GM23338 (cell line): ENCODE data around the gene GBX1. TPM values are rescaled to one million over a fixed set of nuclear protein-coding genes. Genes with fewer than 3 reads are reported as not detected.

Experiments used
- ATAC-seq: fragments of 200-7000 bp; cut with Tn5 transposase; 3 replicates; pipeline ENCODE4 v1.9.1; 2020
- DNase-seq: peaks from one replicate; pipeline ENCODE4 v3.0.0-alpha.2; 2015; ENCODE audit warnings: low spot score
- H2AFZ ChIP-seq: fragments of 200-600 bp; sonication (generic); 2 replicates; pipeline ENCODE4 v1.8.0; 2016; ENCODE audit warnings: antibody characterized with exemption, mild to moderate bottlenecking, moderate library complexity
- H3F3A ChIP-seq: fragments of 200-600 bp; sonication (generic); replicated peaks from 2 replicates; pipeline ENCODE4 v1.8.0; 2017; ENCODE audit warnings: antibody characterized with exemption, mixed run types, low read depth
- H3K27ac ChIP-seq: fragments of 200-600 bp; sonication (generic); 2 replicates; pipeline ENCODE4 v1.6.1; 2016; ENCODE audit warnings: low read depth
- H3K27me3 ChIP-seq: fragments of 200-600 bp; sonication (generic); 2 replicates; pipeline ENCODE4 v1.8.0; 2016; ENCODE audit warnings: mild to moderate bottlenecking, mixed run types, moderate library complexity; ENCODE audit not compliant: insufficient read depth
- H3K36me3 ChIP-seq: fragments of 200-600 bp; sonication (generic); 2 replicates; pipeline ENCODE4 v1.8.0; 2016; ENCODE audit warnings: mild to moderate bottlenecking; ENCODE audit not compliant: insufficient read depth
- H3K4me1 ChIP-seq: fragments of 200-600 bp; sonication (generic); 2 replicates; pipeline ENCODE4 v1.8.0; 2016; ENCODE audit warnings: mild to moderate bottlenecking, moderate library complexity; ENCODE audit not compliant: insufficient read depth
- H3K4me2 ChIP-seq: fragments of 200-600 bp; sonication (generic); 2 replicates; pipeline ENCODE4 v1.7.1; 2017; ENCODE audit warnings: mixed run types
- H3K4me3 ChIP-seq: fragments of 200-600 bp; sonication (generic); 2 replicates; pipeline ENCODE4 v1.6.1; 2016; ENCODE audit warnings: mixed run types
- H3K79me2 ChIP-seq: fragments of 200-600 bp; sonication (generic); replicated peaks from 2 replicates; pipeline ENCODE4 v1.8.0; 2017; ENCODE audit warnings: mild to moderate bottlenecking; ENCODE audit not compliant: insufficient read depth
- H3K9me2 ChIP-seq: fragments of 200-600 bp; sonication (generic); 2 replicates; pipeline ENCODE4 v1.8.0; 2017; ENCODE audit not compliant: insufficient read depth
- H4K20me1 ChIP-seq: fragments of 200-600 bp; sonication (generic); replicated peaks from 2 replicates; pipeline ENCODE4 v1.8.0; 2017; ENCODE audit warnings: mild to moderate bottlenecking; ENCODE audit not compliant: insufficient read depth
- H3K27ac Mint-ChIP-seq: 2 replicates; pipeline ENCODE4 v1.8.0; 2020; ENCODE audit warnings: inconsistent platforms, mild to moderate bottlenecking, moderate library complexity, mixed read lengths
- H3K27me3 Mint-ChIP-seq: 3 replicates; pipeline ENCODE4 v1.8.0; 2022; ENCODE audit warnings: low read depth, mild to moderate bottlenecking, moderate library complexity, mixed read lengths, inconsistent platforms; ENCODE audit not compliant: insufficient read depth, poor library complexity
- H3K36me3 Mint-ChIP-seq: 3 replicates; pipeline ENCODE4 v1.8.0; 2021; ENCODE audit warnings: low read depth, mild to moderate bottlenecking, inconsistent platforms, moderate library complexity, mixed read lengths
- H3K4me1 Mint-ChIP-seq: 3 replicates; pipeline ENCODE4 v1.8.0; 2020; ENCODE audit warnings: mild to moderate bottlenecking, inconsistent platforms, mixed read lengths
- H3K4me3 Mint-ChIP-seq: 3 replicates; pipeline ENCODE4 v1.8.0; 2021; ENCODE audit warnings: moderate library complexity, mild to moderate bottlenecking, inconsistent platforms, mixed read lengths
- H3K9me3 Mint-ChIP-seq: 3 replicates; pipeline ENCODE4 v1.8.0; 2020; ENCODE audit warnings: moderate library complexity, mild to moderate bottlenecking, inconsistent platforms, mixed read lengths
- EZH2 ChIP-seq: fragments of 200-600 bp; sonication (generic); IDR thresholded peaks from one replicate; pipeline ENCODE4 v1.8.0; 2017; ENCODE audit warnings: antibody characterized with exemption, mild to moderate bottlenecking, low read depth; ENCODE audit not compliant: unreplicated experiment
- EZH2phosphoT487 ChIP-seq: fragments of 200-600 bp; sonication (generic); IDR thresholded peaks from one replicate; pipeline ENCODE4 v1.8.1; 2018; ENCODE audit warnings: antibody characterized with exemption; ENCODE audit not compliant: unreplicated experiment
- polyA plus RNA-seq: library from polyadenylated mRNA; unstranded; fragments of >200 nt; fragmentation: Nextera tagmentation; extraction: Ambion mirVana; gene quantifications from 2 replicates; pipeline ENCODE4 v1.2.1, GENCODE V29; 2016
- total RNA-seq: library from RNA; depleted of rRNA; stranded (reverse); fragments of >200 nt; shearing (Covaris generic); gene quantifications from 2 replicates; pipeline ENCODE4 v1.2.3, GENCODE V29; 2014
- TF ChIP-seq, protein P1 (sequence below): IDR thresholded peaks from one replicate; pipeline ENCODE4 v1.6.1; 2018; ENCODE audit warnings: antibody characterized with exemption; ENCODE audit not compliant: unreplicated experiment
- TF ChIP-seq, protein P2 (sequence below), 2 experiments: fragments of 200-600 bp in 1 of 2; sonication (generic) in 1 of 2; conservative IDR thresholded peaks; 2 replicates each; pipeline versions ENCODE4 v1.5.1 to v1.6.1; 2016 to 2017; ENCODE audit warnings: antibody characterized with exemption in 2 of 2, low read depth in 2 of 2, mild to moderate bottlenecking in 2 of 2, moderate library complexity in 1 of 2

The GBX1 gene
- total and polyA plus RNA-seq, 2 experiments from 2014 or later = 0.24 TPM; not detected in 1

- TF ChIP-seq, protein P1, sequence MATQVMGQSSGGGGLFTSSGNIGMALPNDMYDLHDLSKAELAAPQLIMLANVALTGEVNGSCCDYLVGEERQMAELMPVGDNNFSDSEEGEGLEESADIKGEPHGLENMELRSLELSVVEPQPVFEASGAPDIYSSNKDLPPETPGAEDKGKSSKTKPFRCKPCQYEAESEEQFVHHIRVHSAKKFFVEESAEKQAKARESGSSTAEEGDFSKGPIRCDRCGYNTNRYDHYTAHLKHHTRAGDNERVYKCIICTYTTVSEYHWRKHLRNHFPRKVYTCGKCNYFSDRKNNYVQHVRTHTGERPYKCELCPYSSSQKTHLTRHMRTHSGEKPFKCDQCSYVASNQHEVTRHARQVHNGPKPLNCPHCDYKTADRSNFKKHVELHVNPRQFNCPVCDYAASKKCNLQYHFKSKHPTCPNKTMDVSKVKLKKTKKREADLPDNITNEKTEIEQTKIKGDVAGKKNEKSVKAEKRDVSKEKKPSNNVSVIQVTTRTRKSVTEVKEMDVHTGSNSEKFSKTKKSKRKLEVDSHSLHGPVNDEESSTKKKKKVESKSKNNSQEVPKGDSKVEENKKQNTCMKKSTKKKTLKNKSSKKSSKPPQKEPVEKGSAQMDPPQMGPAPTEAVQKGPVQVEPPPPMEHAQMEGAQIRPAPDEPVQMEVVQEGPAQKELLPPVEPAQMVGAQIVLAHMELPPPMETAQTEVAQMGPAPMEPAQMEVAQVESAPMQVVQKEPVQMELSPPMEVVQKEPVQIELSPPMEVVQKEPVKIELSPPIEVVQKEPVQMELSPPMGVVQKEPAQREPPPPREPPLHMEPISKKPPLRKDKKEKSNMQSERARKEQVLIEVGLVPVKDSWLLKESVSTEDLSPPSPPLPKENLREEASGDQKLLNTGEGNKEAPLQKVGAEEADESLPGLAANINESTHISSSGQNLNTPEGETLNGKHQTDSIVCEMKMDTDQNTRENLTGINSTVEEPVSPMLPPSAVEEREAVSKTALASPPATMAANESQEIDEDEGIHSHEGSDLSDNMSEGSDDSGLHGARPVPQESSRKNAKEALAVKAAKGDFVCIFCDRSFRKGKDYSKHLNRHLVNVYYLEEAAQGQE = no peak
- TF ChIP-seq, protein P2, sequence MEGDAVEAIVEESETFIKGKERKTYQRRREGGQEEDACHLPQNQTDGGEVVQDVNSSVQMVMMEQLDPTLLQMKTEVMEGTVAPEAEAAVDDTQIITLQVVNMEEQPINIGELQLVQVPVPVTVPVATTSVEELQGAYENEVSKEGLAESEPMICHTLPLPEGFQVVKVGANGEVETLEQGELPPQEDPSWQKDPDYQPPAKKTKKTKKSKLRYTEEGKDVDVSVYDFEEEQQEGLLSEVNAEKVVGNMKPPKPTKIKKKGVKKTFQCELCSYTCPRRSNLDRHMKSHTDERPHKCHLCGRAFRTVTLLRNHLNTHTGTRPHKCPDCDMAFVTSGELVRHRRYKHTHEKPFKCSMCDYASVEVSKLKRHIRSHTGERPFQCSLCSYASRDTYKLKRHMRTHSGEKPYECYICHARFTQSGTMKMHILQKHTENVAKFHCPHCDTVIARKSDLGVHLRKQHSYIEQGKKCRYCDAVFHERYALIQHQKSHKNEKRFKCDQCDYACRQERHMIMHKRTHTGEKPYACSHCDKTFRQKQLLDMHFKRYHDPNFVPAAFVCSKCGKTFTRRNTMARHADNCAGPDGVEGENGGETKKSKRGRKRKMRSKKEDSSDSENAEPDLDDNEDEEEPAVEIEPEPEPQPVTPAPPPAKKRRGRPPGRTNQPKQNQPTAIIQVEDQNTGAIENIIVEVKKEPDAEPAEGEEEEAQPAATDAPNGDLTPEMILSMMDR (conservative IDR thresholded peaks at IDR 0.05; ENCODE audit: low read depth in 2 of 2) = no peak
- TF ChIP-seq EZH2phosphoT487 = no peak
Observed at GRCh38 chr7:151197932-151198331, 30.4 kb upstream of the GBX1 start (continued).

DNA sequence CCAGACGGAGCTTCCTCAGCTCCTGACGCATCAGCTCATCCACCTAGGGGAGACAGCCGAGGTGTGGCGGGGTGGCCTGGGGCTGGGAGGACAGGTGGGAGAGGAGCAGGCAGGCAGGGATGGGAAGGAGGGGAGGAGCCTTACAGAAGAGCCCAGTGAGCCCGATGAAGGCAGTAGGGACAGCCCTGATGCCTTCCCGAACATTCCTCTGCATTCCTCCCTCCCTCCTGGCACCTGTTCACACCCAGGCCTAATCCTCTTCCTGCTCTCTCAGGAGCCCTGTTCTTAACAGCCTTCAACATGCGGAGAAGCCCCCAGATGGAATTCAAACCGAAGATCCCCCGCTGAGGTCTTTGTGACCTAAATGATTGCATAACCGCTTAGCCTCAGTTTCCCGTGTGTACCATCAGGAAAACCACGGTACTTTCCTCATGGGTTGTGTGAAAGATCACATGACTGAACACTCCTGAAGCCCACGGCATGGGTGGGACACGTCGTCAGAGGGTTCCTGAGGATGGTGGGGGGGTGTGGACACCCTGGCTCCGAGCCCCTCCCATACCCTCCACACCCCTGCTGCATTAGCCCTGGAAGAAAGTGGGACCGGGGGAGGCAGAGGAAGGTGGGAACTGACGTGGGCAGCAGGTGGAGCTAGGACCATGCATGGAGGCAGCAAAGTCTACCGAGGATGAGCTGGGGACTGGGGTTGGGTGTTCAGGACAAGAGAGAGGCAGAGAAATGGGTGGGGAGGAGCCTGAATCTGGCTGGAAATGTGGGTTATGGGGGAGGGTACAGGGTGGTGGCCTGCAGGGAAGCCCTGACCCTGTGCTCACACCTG, 28.3 kb upstream of the GBX1 start:
- Mint-ChIP-seq H3K36me3 (no peaks in the 10 kb centered on the region), H3K27me3 (peaks cover 2% of the 10 kb centered on the region), H3K9me3 (no peaks in the 10 kb centered on the region), H3K4me1 (peaks cover 5% of the 10 kb centered on the region; the same call in 1 of the 3 replicates), H3K27ac (no peak overlapping the region), H3K4me3 (no peak overlapping the region)
- H3F3A ChIP-seq = no peaks in the 10 kb centered on the region
- H3K9me2 ChIP-seq = no peaks in the 10 kb centered on the region
- no peaks in the 10 kb centered on the region for H3K36me3 ChIP-seq
- no peak overlapping the region for H3K27ac ChIP-seq
- H3K4me3 ChIP-seq = no peak overlapping the region
- no peak overlapping the region for H2AFZ ChIP-seq
- no peaks in the 10 kb centered on the region for H4K20me1 ChIP-seq
- peaks cover 2% of the 10 kb centered on the region; the same call in 1 of the 2 replicates for H3K4me1 ChIP-seq
- peak; percentile 55 for ATAC-seq
- no peaks in the 10 kb centered on the region for H3K27me3 ChIP-seq
- no peaks in the 10 kb centered on the region for H3K79me2 ChIP-seq
- no peak overlapping the region for H3K4me2 ChIP-seq
- TF ChIP-seq, protein P2 (conservative IDR thresholded peaks at IDR 0.05; ENCODE audit: low read depth in 2 of 2) = peak in 1 of 2 experiments; percentile 38; a peak in 1 of 4 replicates
- TF ChIP-seq EZH2 = no peak
- peak; percentile 43 for DNase-seq
